ENCODE results near the gene BLOC1S3. TPM values are rescaled to one million over a fixed set of nuclear protein-coding genes. Genes with fewer than 3 reads are reported as not detected.

The BLOC1S3 gene
- total and polyA plus RNA-seq, 2 of the 13 experiments (the other 11 are each of a cell fraction or from before 2014, with no cell fraction given), result 4.3 to 4.8 TPM

- TF ChIP-seq ARID4A (CRISPR knock-in tag; IDR thresholded peaks at IDR 0.05; ENCODE audit: borderline replicate concordance), result no peak; the same call in 1 of the 2 replicates
- TF ChIP-seq, protein P1, sequence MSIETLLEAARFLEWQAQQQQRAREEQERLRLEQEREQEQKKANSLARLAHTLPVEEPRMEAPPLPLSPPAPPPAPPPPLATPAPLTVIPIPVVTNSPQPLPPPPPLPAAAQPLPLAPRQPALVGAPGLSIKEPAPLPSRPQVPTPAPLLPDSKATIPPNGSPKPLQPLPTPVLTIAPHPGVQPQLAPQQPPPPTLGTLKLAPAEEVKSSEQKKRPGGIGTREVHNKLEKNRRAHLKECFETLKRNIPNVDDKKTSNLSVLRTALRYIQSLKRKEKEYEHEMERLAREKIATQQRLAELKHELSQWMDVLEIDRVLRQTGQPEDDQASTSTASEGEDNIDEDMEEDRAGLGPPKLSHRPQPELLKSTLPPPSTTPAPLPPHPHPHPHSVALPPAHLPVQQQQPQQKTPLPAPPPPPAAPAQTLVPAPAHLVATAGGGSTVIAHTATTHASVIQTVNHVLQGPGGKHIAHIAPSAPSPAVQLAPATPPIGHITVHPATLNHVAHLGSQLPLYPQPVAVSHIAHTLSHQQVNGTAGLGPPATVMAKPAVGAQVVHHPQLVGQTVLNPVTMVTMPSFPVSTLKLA (IDR thresholded peaks at IDR 0.05), result peak; percentile 51
- no peak for TF ChIP-seq BRCA1 (CRISPR knock-in tag; IDR thresholded peaks at IDR 0.05)
- no peak for TF ChIP-seq MLX (CRISPR knock-in tag; IDR thresholded peaks at IDR 0.05)
- TF ChIP-seq ZNF451 (CRISPR knock-in tag; IDR thresholded peaks at IDR 0.05), result no peak
- no peak for TF ChIP-seq ARHGAP35 (CRISPR knock-in tag; IDR thresholded peaks at IDR 0.05; ENCODE audit: borderline replicate concordance)
- TF ChIP-seq, protein P2, sequence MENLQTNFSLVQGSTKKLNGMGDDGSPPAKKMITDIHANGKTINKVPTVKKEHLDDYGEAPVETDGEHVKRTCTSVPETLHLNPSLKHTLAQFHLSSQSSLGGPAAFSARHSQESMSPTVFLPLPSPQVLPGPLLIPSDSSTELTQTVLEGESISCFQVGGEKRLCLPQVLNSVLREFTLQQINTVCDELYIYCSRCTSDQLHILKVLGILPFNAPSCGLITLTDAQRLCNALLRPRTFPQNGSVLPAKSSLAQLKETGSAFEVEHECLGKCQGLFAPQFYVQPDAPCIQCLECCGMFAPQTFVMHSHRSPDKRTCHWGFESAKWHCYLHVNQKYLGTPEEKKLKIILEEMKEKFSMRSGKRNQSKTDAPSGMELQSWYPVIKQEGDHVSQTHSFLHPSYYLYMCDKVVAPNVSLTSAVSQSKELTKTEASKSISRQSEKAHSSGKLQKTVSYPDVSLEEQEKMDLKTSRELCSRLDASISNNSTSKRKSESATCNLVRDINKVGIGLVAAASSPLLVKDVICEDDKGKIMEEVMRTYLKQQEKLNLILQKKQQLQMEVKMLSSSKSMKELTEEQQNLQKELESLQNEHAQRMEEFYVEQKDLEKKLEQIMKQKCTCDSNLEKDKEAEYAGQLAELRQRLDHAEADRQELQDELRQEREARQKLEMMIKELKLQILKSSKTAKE (CRISPR knock-in tag; IDR thresholded peaks at IDR 0.05; ENCODE audit: borderline replicate concordance), result 0 out of 2 replicates have a peak, but pooled peaks have one; percentile 32
- no peak for TF ChIP-seq FOXA1 (IDR thresholded peaks at IDR 0.05)
- TF ChIP-seq FOXA1 (CRISPR knock-in tag; IDR thresholded peaks at IDR 0.05), result peak; percentile 49; the same call in 1 of the 2 replicates
- TF ChIP-seq, protein P3, sequence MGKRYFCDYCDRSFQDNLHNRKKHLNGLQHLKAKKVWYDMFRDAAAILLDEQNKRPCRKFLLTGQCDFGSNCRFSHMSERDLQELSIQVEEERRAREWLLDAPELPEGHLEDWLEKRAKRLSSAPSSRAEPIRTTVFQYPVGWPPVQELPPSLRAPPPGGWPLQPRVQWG (CRISPR knock-in tag; IDR thresholded peaks at IDR 0.05; ENCODE audit: borderline replicate concordance, low read depth), result no peak
- no peak for TF ChIP-seq RERE (CRISPR knock-in tag; IDR thresholded peaks at IDR 0.05; ENCODE audit: low read depth)
- TF ChIP-seq ZSCAN29 (CRISPR knock-in tag; conservative IDR thresholded peaks at IDR 0.05), result 0 out of 2 replicates have a peak, but pooled peaks have one; percentile 43
- TF ChIP-seq ZNF124 (CRISPR knock-in tag; IDR thresholded peaks at IDR 0.05), result no peak
- TF ChIP-seq ZNF496 (CRISPR knock-in tag; IDR thresholded peaks at IDR 0.05; ENCODE audit: insufficient replicate concordance), result no peak
- no peak for TF ChIP-seq TOPORS (CRISPR knock-in tag; IDR thresholded peaks at IDR 0.05)
These were observed 11.8 kb upstream of the BLOC1S3 start (continued) for GRCh38 chr19:45166723-45167252.

Measured in HepG2 (cell line).